SK-N-SH treated with all-trans-retinoic acid at 6 μM for 48 hours (cell line): Measurements from ENCODE around the gene PLXNA4.

Experiments used
- ESRRG ChIP-seq: fragments of 250-450 bp; sonication (Bioruptor Pico); IDR thresholded peaks from 2 replicates; pipeline ENCODE4 v1.6.1; 2021; ENCODE audit warnings: mild to moderate bottlenecking
- RARB ChIP-seq: fragments of 250-450 bp; sonication (Bioruptor Pico); IDR thresholded peaks from 2 replicates; pipeline ENCODE4 v1.8.0; 2021; ENCODE audit warnings: mild to moderate bottlenecking, moderate library complexity
- TCF4 ChIP-seq: fragments of 250-450 bp; sonication (Bioruptor Pico); IDR thresholded peaks from 2 replicates; pipeline ENCODE4 v1.8.0; 2021; ENCODE audit warnings: mild to moderate bottlenecking, moderate library complexity, borderline replicate concordance
- TOX ChIP-seq: fragments of 250-450 bp; sonication (Bioruptor Pico); IDR thresholded peaks from 2 replicates; pipeline ENCODE4 v1.8.0; 2021; ENCODE audit warnings: mild to moderate bottlenecking, moderate library complexity, borderline replicate concordance
- ZC3H10 ChIP-seq: fragments of 250-450 bp; sonication (Bioruptor Pico); IDR thresholded peaks from 2 replicates; pipeline ENCODE4 v1.5.1; 2021; ENCODE audit warnings: mild to moderate bottlenecking, moderate library complexity
- ZFP3 ChIP-seq: fragments of 250-450 bp; sonication (Bioruptor Pico); IDR thresholded peaks from 2 replicates; pipeline ENCODE4 v1.5.0; 2020; ENCODE audit warnings: mild to moderate bottlenecking, moderate library complexity
- ZFP30 ChIP-seq: fragments of 450-650 bp; formaldehyde crosslinking; IDR thresholded peaks from 2 replicates; pipeline ENCODE4 v1.5.0; 2022; ENCODE audit warnings: mild to moderate bottlenecking, moderate library complexity
- TF ChIP-seq, protein P1 (sequence below): fragments of 250-450 bp; sonication (Bioruptor Pico); IDR thresholded peaks from 2 replicates; pipeline ENCODE4 v1.8.0; 2021; ENCODE audit warnings: low read depth, mild to moderate bottlenecking, moderate library complexity, borderline replicate concordance
- TF ChIP-seq, protein P2 (sequence below): fragments of 250-450 bp; sonication (Bioruptor Pico); IDR thresholded peaks from 2 replicates; pipeline ENCODE4 v1.8.0; 2020; ENCODE audit warnings: mild to moderate bottlenecking, moderate library complexity, borderline replicate concordance
- TF ChIP-seq, protein P3 (sequence below): fragments of 250-450 bp; sonication (Bioruptor Pico); IDR thresholded peaks from 2 replicates; pipeline ENCODE4 v1.5.1; 2021; ENCODE audit warnings: mild to moderate bottlenecking, moderate library complexity

DNA sequence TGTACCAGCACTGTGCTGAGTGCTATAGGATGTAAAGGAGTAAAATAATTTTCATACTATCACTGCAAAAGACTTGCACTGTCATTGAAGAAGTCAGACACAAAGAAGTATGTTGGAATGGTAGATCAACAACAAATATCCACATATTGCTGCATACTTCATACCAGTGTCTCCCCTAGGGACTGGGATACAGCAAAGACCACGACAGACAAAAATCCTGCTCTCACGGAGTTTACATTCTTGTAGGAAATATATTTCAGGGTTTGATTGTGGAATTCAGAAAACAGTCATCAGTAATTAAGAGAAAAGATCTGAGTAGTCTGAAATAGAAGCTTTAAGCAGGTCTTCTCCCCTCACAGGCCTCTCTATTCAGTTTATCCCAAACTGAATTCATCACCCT, 49.4 kb upstream of the PLXNA4 start:
- TF ChIP-seq ZFP3 (CRISPR knock-in tag) (no peak), TCF4 (CRISPR knock-in tag) (no peak), RARB (CRISPR knock-in tag) (no peak), ZFP30 (CRISPR knock-in tag) (no peak), ZC3H10 (CRISPR knock-in tag) (no peak), ESRRG (CRISPR knock-in tag) (no peak), TOX (CRISPR knock-in tag) (no peak)
- TF ChIP-seq, protein P1, sequence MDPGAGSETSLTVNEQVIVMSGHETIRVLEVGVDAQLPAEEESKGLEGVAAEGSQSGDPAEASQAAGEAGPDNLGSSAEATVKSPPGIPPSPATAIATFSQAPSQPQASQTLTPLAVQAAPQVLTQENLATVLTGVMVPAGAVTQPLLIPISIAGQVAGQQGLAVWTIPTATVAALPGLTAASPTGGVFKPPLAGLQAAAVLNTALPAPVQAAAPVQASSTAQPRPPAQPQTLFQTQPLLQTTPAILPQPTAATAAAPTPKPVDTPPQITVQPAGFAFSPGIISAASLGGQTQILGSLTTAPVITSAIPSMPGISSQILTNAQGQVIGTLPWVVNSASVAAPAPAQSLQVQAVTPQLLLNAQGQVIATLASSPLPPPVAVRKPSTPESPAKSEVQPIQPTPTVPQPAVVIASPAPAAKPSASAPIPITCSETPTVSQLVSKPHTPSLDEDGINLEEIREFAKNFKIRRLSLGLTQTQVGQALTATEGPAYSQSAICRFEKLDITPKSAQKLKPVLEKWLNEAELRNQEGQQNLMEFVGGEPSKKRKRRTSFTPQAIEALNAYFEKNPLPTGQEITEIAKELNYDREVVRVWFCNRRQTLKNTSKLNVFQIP: no peak
- TF ChIP-seq, protein P2, sequence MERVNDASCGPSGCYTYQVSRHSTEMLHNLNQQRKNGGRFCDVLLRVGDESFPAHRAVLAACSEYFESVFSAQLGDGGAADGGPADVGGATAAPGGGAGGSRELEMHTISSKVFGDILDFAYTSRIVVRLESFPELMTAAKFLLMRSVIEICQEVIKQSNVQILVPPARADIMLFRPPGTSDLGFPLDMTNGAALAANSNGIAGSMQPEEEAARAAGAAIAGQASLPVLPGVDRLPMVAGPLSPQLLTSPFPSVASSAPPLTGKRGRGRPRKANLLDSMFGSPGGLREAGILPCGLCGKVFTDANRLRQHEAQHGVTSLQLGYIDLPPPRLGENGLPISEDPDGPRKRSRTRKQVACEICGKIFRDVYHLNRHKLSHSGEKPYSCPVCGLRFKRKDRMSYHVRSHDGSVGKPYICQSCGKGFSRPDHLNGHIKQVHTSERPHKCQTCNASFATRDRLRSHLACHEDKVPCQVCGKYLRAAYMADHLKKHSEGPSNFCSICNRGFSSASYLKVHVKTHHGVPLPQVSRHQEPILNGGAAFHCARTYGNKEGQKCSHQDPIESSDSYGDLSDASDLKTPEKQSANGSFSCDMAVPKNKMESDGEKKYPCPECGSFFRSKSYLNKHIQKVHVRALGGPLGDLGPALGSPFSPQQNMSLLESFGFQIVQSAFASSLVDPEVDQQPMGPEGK: no peak
- TF ChIP-seq, protein P3, sequence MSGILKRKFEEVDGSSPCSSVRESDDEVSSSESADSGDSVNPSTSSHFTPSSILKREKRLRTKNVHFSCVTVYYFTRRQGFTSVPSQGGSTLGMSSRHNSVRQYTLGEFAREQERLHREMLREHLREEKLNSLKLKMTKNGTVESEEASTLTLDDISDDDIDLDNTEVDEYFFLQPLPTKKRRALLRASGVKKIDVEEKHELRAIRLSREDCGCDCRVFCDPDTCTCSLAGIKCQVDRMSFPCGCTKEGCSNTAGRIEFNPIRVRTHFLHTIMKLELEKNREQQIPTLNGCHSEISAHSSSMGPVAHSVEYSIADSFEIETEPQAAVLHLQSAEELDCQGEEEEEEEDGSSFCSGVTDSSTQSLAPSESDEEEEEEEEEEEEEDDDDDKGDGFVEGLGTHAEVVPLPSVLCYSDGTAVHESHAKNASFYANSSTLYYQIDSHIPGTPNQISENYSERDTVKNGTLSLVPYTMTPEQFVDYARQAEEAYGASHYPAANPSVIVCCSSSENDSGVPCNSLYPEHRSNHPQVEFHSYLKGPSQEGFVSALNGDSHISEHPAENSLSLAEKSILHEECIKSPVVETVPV (CRISPR knock-in tag): no peak
